Measurements from ENCODE around the gene GYG2.

DNA sequence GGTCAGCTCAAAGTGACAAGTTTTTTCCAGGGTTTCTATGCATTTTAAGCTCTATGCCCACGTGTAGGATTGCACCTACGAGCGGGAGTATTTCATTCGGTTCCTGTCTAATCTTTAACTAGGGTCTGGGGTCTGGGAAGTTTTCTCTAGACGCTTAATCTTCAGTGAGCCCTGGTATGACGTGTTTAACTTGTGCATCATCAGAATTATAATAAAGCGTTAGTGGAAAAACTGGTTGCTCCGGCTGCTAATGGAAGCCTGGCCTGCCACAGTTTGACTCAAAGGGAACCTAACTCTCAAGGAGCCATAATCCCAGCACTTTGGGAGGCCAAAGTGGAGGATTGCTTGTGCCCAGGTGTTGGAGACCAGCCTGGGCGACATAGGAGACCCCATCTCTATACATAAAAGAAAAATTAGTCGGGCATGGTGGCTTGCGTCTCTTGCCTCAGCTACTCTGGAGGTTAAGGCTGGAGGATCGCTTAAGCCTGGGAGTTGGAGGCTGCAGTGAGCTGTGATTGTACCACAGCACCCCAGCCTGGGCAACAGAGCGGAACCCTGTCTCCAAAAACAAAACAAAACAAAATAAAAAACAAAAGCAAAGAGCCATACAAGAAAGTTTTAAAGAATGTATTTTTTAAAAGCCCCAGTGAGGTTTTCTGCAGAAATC, 70.2 kb downstream of the GYG2 start:
- TF ChIP-seq POLR2A (IDR thresholded peaks at IDR 0.05; ENCODE audit: low read depth) (no peak), POLR2AphosphoS5 (IDR thresholded peaks at IDR 0.05) (no peak)
- TF ChIP-seq, protein P1, sequence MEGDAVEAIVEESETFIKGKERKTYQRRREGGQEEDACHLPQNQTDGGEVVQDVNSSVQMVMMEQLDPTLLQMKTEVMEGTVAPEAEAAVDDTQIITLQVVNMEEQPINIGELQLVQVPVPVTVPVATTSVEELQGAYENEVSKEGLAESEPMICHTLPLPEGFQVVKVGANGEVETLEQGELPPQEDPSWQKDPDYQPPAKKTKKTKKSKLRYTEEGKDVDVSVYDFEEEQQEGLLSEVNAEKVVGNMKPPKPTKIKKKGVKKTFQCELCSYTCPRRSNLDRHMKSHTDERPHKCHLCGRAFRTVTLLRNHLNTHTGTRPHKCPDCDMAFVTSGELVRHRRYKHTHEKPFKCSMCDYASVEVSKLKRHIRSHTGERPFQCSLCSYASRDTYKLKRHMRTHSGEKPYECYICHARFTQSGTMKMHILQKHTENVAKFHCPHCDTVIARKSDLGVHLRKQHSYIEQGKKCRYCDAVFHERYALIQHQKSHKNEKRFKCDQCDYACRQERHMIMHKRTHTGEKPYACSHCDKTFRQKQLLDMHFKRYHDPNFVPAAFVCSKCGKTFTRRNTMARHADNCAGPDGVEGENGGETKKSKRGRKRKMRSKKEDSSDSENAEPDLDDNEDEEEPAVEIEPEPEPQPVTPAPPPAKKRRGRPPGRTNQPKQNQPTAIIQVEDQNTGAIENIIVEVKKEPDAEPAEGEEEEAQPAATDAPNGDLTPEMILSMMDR (IDR thresholded peaks at IDR 0.05), result no peak

Measured in esophagus muscularis mucosa (tissue), 3 donors.